HEK293 (cell line): ENCODE data around the gene MRPL28.
A peak's percentile ranks its signal among the peaks of the same experiment; 100 is the strongest.

Source experiments
- CTCF ChIA-PET: fragments of 350-600 bp; formaldehyde crosslinking; extraction: SDS; loops from one replicate; lab custom pipeline; 2021; ENCODE audit warnings: antibody characterized with exemption; lab: Yijun Ruan, JAX
- POLR2A ChIA-PET: fragments of 300-600 bp; formaldehyde crosslinking; extraction: SDS; loops from one replicate; lab custom pipeline; 2020; ENCODE audit warnings: antibody characterized with exemption, inconsistent platforms; lab: Yijun Ruan, JAX
- H3K27ac ChIP-seq: fragments of 200-500 bp; sonication (Bioruptor generic); 2 replicates; pipeline ENCODE4 v1.5.1; 2014; ENCODE audit warnings: low read depth, low read length, control low read depth, inconsistent platforms; ENCODE audit errors: extremely low read depth
- H3K36me3 ChIP-seq, 2 experiments: fragments of 200-500 bp in 1 of 2; sonication (Bioruptor generic) in 1 of 2; 1 replicate in 1 of 2; 2 replicates in 1 of 2; pipeline ENCODE4 v1.5.1; 2014 to 2017; ENCODE audit warnings: inconsistent platforms in 2 of 2, low read length in 2 of 2; ENCODE audit not compliant: control insufficient read depth in 2 of 2, insufficient read depth in 1 of 2
- H3K4me1 ChIP-seq: fragments of 200-500 bp; sonication (Bioruptor generic); 2 replicates; pipeline ENCODE4 v1.5.1; 2014; ENCODE audit warnings: mild to moderate bottlenecking, low read length, inconsistent platforms; ENCODE audit not compliant: control insufficient read depth, insufficient read depth
- H3K4me3 ChIP-seq: 2 replicates; pipeline ENCODE4 v1.5.1; 2011; ENCODE audit warnings: low read depth, mild to moderate bottlenecking, control low read depth, low read length, moderate library complexity
- H3K9me3 ChIP-seq: fragments of 200-500 bp; sonication (Bioruptor generic); 2 replicates; pipeline ENCODE4 v1.5.1; 2014; ENCODE audit warnings: low read depth, low read length, inconsistent platforms; ENCODE audit not compliant: control insufficient read depth, insufficient read depth
- EGR2 ChIP-seq: fragments of 450-650 bp; formaldehyde crosslinking; IDR thresholded peaks from 2 replicates; pipeline ENCODE4 v1.5.1; 2016; ENCODE audit warnings: low read depth, missing biosample characterization, missing genetic modification characterization
- GLIS1 ChIP-seq: fragments of 450-650 bp; formaldehyde crosslinking; IDR thresholded peaks from 2 replicates; pipeline ENCODE4 v1.5.1; 2016; ENCODE audit warnings: missing biosample characterization, missing genetic modification characterization
- KLF16 ChIP-seq: fragments of 450-650 bp; formaldehyde crosslinking; IDR thresholded peaks from 2 replicates; pipeline ENCODE4 v1.5.1; 2017; ENCODE audit warnings: missing biosample characterization, missing genetic modification characterization
- KLF7 ChIP-seq: fragments of 450-650 bp; formaldehyde crosslinking; IDR thresholded peaks from 2 replicates; pipeline ENCODE4 v1.5.1; 2016; ENCODE audit warnings: missing biosample characterization, missing genetic modification characterization, borderline replicate concordance
- REST ChIP-seq: fragments of 450-650 bp; formaldehyde crosslinking; IDR thresholded peaks from 2 replicates; pipeline ENCODE4 v1.5.1; 2016; ENCODE audit warnings: missing biosample characterization, missing genetic modification characterization
- SCRT1 ChIP-seq: fragments of 450-650 bp; formaldehyde crosslinking; IDR thresholded peaks from 2 replicates; pipeline ENCODE4 v1.5.1; 2016; ENCODE audit warnings: missing biosample characterization, missing genetic modification characterization, borderline replicate concordance
- SCRT2 ChIP-seq: fragments of 450-650 bp; formaldehyde crosslinking; IDR thresholded peaks from 2 replicates; pipeline ENCODE4 v1.5.1; 2016; ENCODE audit warnings: missing biosample characterization, missing genetic modification characterization
- YY1 ChIP-seq: fragments of 450-650 bp; formaldehyde crosslinking; IDR thresholded peaks from 2 replicates; pipeline ENCODE4 v1.5.1; 2018; ENCODE audit warnings: missing biosample characterization, missing genetic modification characterization
- ZBTB20 ChIP-seq: fragments of 450-650 bp; formaldehyde crosslinking; IDR thresholded peaks from 2 replicates; pipeline ENCODE4 v1.5.1; 2016; ENCODE audit warnings: missing biosample characterization, missing genetic modification characterization
- ZBTB26 ChIP-seq: fragments of 450-650 bp; formaldehyde crosslinking; optimal IDR thresholded peaks from 2 replicates; pipeline ENCODE3; 2016; ENCODE audit warnings: missing biosample characterization, mild to moderate bottlenecking, missing genetic modification characterization
- ZBTB8A ChIP-seq: fragments of 450-650 bp; formaldehyde crosslinking; IDR thresholded peaks from 2 replicates; pipeline ENCODE4 v1.5.1; 2016; ENCODE audit warnings: missing biosample characterization, missing genetic modification characterization
- ZEB2 ChIP-seq: fragments of 450-650 bp; formaldehyde crosslinking; IDR thresholded peaks from 2 replicates; pipeline ENCODE4 v1.5.1; 2016; ENCODE audit warnings: missing biosample characterization, missing genetic modification characterization
- ZFHX2 ChIP-seq: fragments of 450-650 bp; formaldehyde crosslinking; conservative IDR thresholded peaks from 2 replicates; pipeline ENCODE4 v1.5.1; 2016; ENCODE audit warnings: missing biosample characterization, missing genetic modification characterization
- ZNF10 ChIP-seq: fragments of 450-650 bp; formaldehyde crosslinking; IDR thresholded peaks from 2 replicates; pipeline ENCODE4 v1.5.1; 2017; ENCODE audit warnings: missing biosample characterization, missing genetic modification characterization
- ZNF2 ChIP-seq: fragments of 450-650 bp; formaldehyde crosslinking; IDR thresholded peaks from 2 replicates; pipeline ENCODE4 v1.5.1; 2016; ENCODE audit warnings: missing biosample characterization, missing genetic modification characterization
- ZNF350 ChIP-seq: fragments of 450-650 bp; formaldehyde crosslinking; IDR thresholded peaks from 2 replicates; pipeline ENCODE4 v1.5.0; 2017; ENCODE audit warnings: missing biosample characterization, mild to moderate bottlenecking, missing genetic modification characterization
- ZNF394 ChIP-seq: fragments of 450-650 bp; formaldehyde crosslinking; IDR thresholded peaks from 2 replicates; pipeline ENCODE4 v1.5.1; 2016; ENCODE audit warnings: missing biosample characterization, missing genetic modification characterization, mild to moderate bottlenecking, moderate library complexity, borderline replicate concordance
- ZNF501 ChIP-seq: fragments of 450-650 bp; formaldehyde crosslinking; IDR thresholded peaks from 2 replicates; pipeline ENCODE4 v1.5.1; 2016; ENCODE audit warnings: missing biosample characterization, missing genetic modification characterization
- ZNF600 ChIP-seq: fragments of 450-650 bp; formaldehyde crosslinking; IDR thresholded peaks from 2 replicates; pipeline ENCODE4 v1.5.1; 2016; ENCODE audit warnings: missing biosample characterization, missing genetic modification characterization
- ZNF623 ChIP-seq: fragments of 450-650 bp; formaldehyde crosslinking; IDR thresholded peaks from 2 replicates; pipeline ENCODE4 v1.5.1; 2016; ENCODE audit warnings: missing biosample characterization, missing genetic modification characterization
- ZNF654 ChIP-seq: fragments of 450-650 bp; formaldehyde crosslinking; IDR thresholded peaks from 2 replicates; pipeline ENCODE4 v1.5.1; 2016; ENCODE audit warnings: low read depth, missing biosample characterization, missing genetic modification characterization
- ZNF777 ChIP-seq: fragments of 450-650 bp; formaldehyde crosslinking; IDR thresholded peaks from 2 replicates; pipeline ENCODE4 v1.5.1; 2017; ENCODE audit warnings: missing biosample characterization, missing genetic modification characterization, borderline replicate concordance
- ZNF830 ChIP-seq: fragments of 450-650 bp; IDR thresholded peaks from 2 replicates; pipeline ENCODE4 v1.5.0; 2018; ENCODE audit warnings: missing biosample characterization, missing genetic modification characterization, low read depth, mild to moderate bottlenecking, moderate library complexity
- TF ChIP-seq, protein P1 (sequence below): fragments of 450-650 bp; formaldehyde crosslinking; IDR thresholded peaks from 2 replicates; pipeline ENCODE4 v1.5.1; 2016; ENCODE audit warnings: missing biosample characterization, missing genetic modification characterization
- TF ChIP-seq, protein P2 (sequence below): fragments of 450-650 bp; formaldehyde crosslinking; IDR thresholded peaks from 2 replicates; pipeline ENCODE4 v1.5.1; 2016; ENCODE audit warnings: missing biosample characterization, missing genetic modification characterization

The MRPL28 gene

GRCh38 chr16:361872-362701, 8.3 kb downstream of the MRPL28 start:
- CTCF ChIA-PET, result interaction anchor here (0.5 to 5.9 kb wide), 30 partner anchors 9 to 300 kb away, joined by 3 to 70 read pairs (median 4); partner anchors contain the start of genes AXIN1, MRPL28 and RHBDF1
- POLR2A ChIA-PET, result interaction anchor here (0.6 to 1.1 kb wide), 5 partner anchors 9 to 268 kb away, joined by 3 to 5 read pairs (median 3); partner anchors contain the start of gene AXIN1
- peaks cover 4 to 11% of the 10 kb centered on the region in 2 experiments; a peak in 2 of 3 replicates for H3K36me3 ChIP-seq
- H3K4me3 ChIP-seq, result no peak overlapping the region
- H3K27ac ChIP-seq, result no peak overlapping the region
- H3K9me3 ChIP-seq, result no peaks in the 10 kb centered on the region
- TF ChIP-seq ZNF501 (tag by site-specific recombination), result peak; percentile 34; the same call in 1 of the 2 replicates
- TF ChIP-seq, protein P1, sequence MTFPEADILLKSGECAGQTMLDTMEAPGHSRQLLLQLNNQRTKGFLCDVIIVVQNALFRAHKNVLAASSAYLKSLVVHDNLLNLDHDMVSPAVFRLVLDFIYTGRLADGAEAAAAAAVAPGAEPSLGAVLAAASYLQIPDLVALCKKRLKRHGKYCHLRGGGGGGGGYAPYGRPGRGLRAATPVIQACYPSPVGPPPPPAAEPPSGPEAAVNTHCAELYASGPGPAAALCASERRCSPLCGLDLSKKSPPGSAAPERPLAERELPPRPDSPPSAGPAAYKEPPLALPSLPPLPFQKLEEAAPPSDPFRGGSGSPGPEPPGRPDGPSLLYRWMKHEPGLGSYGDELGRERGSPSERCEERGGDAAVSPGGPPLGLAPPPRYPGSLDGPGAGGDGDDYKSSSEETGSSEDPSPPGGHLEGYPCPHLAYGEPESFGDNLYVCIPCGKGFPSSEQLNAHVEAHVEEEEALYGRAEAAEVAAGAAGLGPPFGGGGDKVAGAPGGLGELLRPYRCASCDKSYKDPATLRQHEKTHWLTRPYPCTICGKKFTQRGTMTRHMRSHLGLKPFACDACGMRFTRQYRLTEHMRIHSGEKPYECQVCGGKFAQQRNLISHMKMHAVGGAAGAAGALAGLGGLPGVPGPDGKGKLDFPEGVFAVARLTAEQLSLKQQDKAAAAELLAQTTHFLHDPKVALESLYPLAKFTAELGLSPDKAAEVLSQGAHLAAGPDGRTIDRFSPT (tag by site-specific recombination), result 0 out of 2 replicates have a peak, but pooled peaks have one; percentile 20
- no peak for TF ChIP-seq YY1 (tag by site-specific recombination)
- TF ChIP-seq ZBTB20 (tag by site-specific recombination), result peak; percentile 78
- TF ChIP-seq SCRT1 (tag by site-specific recombination), result peak; percentile 92
- TF ChIP-seq ZBTB26, result peak; percentile 26
- peak; percentile 53 for TF ChIP-seq ZNF654 (tag by site-specific recombination)
- no peak for TF ChIP-seq KLF7 (tag by site-specific recombination)
- TF ChIP-seq ZNF350 (tag by site-specific recombination), result no peak
- TF ChIP-seq, protein P2, sequence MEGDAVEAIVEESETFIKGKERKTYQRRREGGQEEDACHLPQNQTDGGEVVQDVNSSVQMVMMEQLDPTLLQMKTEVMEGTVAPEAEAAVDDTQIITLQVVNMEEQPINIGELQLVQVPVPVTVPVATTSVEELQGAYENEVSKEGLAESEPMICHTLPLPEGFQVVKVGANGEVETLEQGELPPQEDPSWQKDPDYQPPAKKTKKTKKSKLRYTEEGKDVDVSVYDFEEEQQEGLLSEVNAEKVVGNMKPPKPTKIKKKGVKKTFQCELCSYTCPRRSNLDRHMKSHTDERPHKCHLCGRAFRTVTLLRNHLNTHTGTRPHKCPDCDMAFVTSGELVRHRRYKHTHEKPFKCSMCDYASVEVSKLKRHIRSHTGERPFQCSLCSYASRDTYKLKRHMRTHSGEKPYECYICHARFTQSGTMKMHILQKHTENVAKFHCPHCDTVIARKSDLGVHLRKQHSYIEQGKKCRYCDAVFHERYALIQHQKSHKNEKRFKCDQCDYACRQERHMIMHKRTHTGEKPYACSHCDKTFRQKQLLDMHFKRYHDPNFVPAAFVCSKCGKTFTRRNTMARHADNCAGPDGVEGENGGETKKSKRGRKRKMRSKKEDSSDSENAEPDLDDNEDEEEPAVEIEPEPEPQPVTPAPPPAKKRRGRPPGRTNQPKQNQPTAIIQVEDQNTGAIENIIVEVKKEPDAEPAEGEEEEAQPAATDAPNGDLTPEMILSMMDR (tag by site-specific recombination), result peak; percentile 95
- TF ChIP-seq REST (tag by site-specific recombination), result no peak
- peak; percentile 89 for TF ChIP-seq ZFHX2 (tag by site-specific recombination)
- peak; percentile 10; the same call in 1 of the 2 replicates for TF ChIP-seq GLIS1
- 0 out of 2 replicates have a peak, but pooled peaks have one; percentile 55 for TF ChIP-seq ZEB2
- no peak for TF ChIP-seq ZNF600 (tag by site-specific recombination)
- TF ChIP-seq ZNF2 (tag by site-specific recombination), result 0 out of 2 replicates have a peak, but pooled peaks have one; percentile 37
- TF ChIP-seq SCRT2, result peak; percentile 93
- TF ChIP-seq KLF16, result 0 out of 2 replicates have a peak, but pooled peaks have one; percentile 48
- TF ChIP-seq ZNF830 (tag by site-specific recombination), result no peak
- 0 out of 2 replicates have a peak, but pooled peaks have one; percentile 41 for TF ChIP-seq ZNF394 (tag by site-specific recombination)
- TF ChIP-seq ZBTB8A, result peak; percentile 70
- TF ChIP-seq ZNF623 (tag by site-specific recombination), result no peak
- TF ChIP-seq ZNF777 (tag by site-specific recombination), result peak; percentile 21; the same call in 1 of the 2 replicates
- peak; percentile 74 for TF ChIP-seq ZNF10 (tag by site-specific recombination)
- peak; percentile 63 for TF ChIP-seq EGR2 (tag by site-specific recombination)
- no peaks in the 10 kb centered on the region; the same call in 1 of the 2 replicates for H3K4me1 ChIP-seq
